Caco-2 (cell line): ENCODE results near the gene MOB3B. TPM values are rescaled to one million over a fixed set of nuclear protein-coding genes. Genes with fewer than 3 reads are reported as not detected.

Source experiments
- BruUV-seq: library from RNA; stranded (reverse); fragments of 400-500 nt; replicated peaks from 2 replicates; lab custom pipeline; 2021; lab: Mats Ljungman, UMichigan
- CTCF ChIA-PET: fragments of 300-600 bp; sonication (Branson Sonifier 250); formaldehyde crosslinking; loops from one replicate; lab custom pipeline; 2022; ENCODE audit warnings: antibody characterized with exemption; lab: Charles Lee
- POLR2A ChIA-PET: fragments of 300-600 bp; sonication (Branson Sonifier 250); formaldehyde crosslinking; loops from one replicate; lab custom pipeline; 2022; ENCODE audit warnings: antibody characterized with exemption; lab: Charles Lee
- DNase-seq, 2 experiments: peaks; one replicate each; pipeline versions ENCODE4 v3.0.0 to v3.0.0-alpha.2; 2020 to 2022
- H3K27me3 ChIP-seq: replicated peaks from 2 replicates; pipeline ENCODE4 v1.6.0; 2011; ENCODE audit warnings: low read length; ENCODE audit not compliant: control insufficient read depth, insufficient read depth
- H3K36me3 ChIP-seq: 2 replicates; pipeline ENCODE4 v1.5.1; 2011; ENCODE audit warnings: low read length; ENCODE audit not compliant: control insufficient read depth, insufficient read depth
- H3K4me1 ChIP-seq: fragments of 250-450 bp; sonication (Bioruptor Pico); 2 replicates; pipeline ENCODE4 v1.5.1; 2020; ENCODE audit warnings: mild to moderate bottlenecking
- H3K4me3 ChIP-seq: 2 replicates; pipeline ENCODE4 v1.5.1; 2011; ENCODE audit warnings: low read depth, mild to moderate bottlenecking, control low read depth, low read length
- H3K9me3 ChIP-seq: fragments of 250-450 bp; sonication (Bioruptor Pico); 2 replicates; pipeline ENCODE4 v1.5.1; 2020; ENCODE audit warnings: mild to moderate bottlenecking, moderate library complexity
- H3K27ac Mint-ChIP-seq: one replicate; pipeline ENCODE4 v1.8.0; 2022; ENCODE audit warnings: mixed read lengths; ENCODE audit not compliant: unreplicated experiment
- H3K27me3 Mint-ChIP-seq: one replicate; pipeline ENCODE4 v1.8.0; 2022; ENCODE audit warnings: mixed read lengths; ENCODE audit not compliant: insufficient read depth, unreplicated experiment
- H3K36me3 Mint-ChIP-seq: one replicate; pipeline ENCODE4 v1.8.0; 2022; ENCODE audit warnings: mild to moderate bottlenecking, mixed read lengths; ENCODE audit not compliant: insufficient read depth, unreplicated experiment
- H3K4me1 Mint-ChIP-seq: one replicate; pipeline ENCODE4 v1.8.0; 2022; ENCODE audit warnings: low read depth, mixed read lengths; ENCODE audit not compliant: unreplicated experiment
- H3K4me3 Mint-ChIP-seq: one replicate; pipeline ENCODE4 v1.8.0; 2022; ENCODE audit warnings: mild to moderate bottlenecking, moderate library complexity, mixed read lengths; ENCODE audit not compliant: unreplicated experiment
- H3K9me3 Mint-ChIP-seq: one replicate; pipeline ENCODE4 v1.8.0; 2022; ENCODE audit warnings: mixed read lengths; ENCODE audit not compliant: unreplicated experiment
- CTCF ChIP-seq, 2 experiments: fragments of 200-600 bp in 1 of 2; IDR thresholded peaks; 1 replicate in 1 of 2; 2 replicates in 1 of 2; pipeline versions ENCODE4 v1.5.1 to v1.8.0; 2011 to 2022; ENCODE audit warnings: antibody characterized with exemption in 1 of 2, control low read depth in 1 of 2, inconsistent platforms in 1 of 2, low read depth in 1 of 2, low read length in 1 of 2, mild to moderate bottlenecking in 1 of 2, moderate library complexity in 1 of 2; ENCODE audit not compliant: insufficient read depth in 1 of 2, severe bottlenecking in 1 of 2, unreplicated experiment in 1 of 2
- intact Hi-C: fragments of 100-400 bp; cut with micrococcal nuclease; formaldehyde crosslinking; loops from one replicate; pipeline ENCODE4 v1.10.0; 2022; ENCODE audit not compliant: unreplicated experiment
- total RNA-seq: library from RNA; stranded (reverse); gene quantifications from 2 replicates; pipeline ENCODE4 v1.2.3, GENCODE V29; 2022

Gene MOB3B
- total RNA-seq, 1 experiment from 2014 or later = 5.3 TPM

- no peaks in the 10 kb centered on the region for H3K9me3 ChIP-seq
- ChIA-PET CTCF (no interaction called here), POLR2A (interaction anchor here (0.5 kb wide), 1 partner anchor 33 kb away, joined by 3 read pairs; no protein-coding TSS in a partner anchor)
- no peaks in the 10 kb centered on the region for H3K27me3 Mint-ChIP-seq
- no peaks in the 10 kb centered on the region for H3K36me3 ChIP-seq
- no TSS peak for BruUV-seq
- H3K4me3 ChIP-seq = no peak overlapping the region
- peaks cover 8% of the 10 kb centered on the region for H3K9me3 Mint-ChIP-seq
- peaks cover 51% of the 10 kb centered on the region for H3K4me1 ChIP-seq
- H3K27ac Mint-ChIP-seq = peak overlapping the region; percentile 55
- intact Hi-C loops = loop anchor here (5.0 kb wide), 1 partner anchor 161 kb away; the partner anchor contains the start of gene MOB3B
- peaks cover 4% of the 10 kb centered on the region for H3K36me3 Mint-ChIP-seq
- TF ChIP-seq CTCF (IDR thresholded peaks at IDR 0.05; ENCODE audit: insufficient read depth in 1 of 2, low read depth in 1 of 2, low read length in 1 of 2, severe bottlenecking in 1 of 2, unreplicated experiment in 1 of 2) = no peak
- no peak for DNase-seq
- H3K27me3 ChIP-seq = no peaks in the 10 kb centered on the region
- no peak overlapping the region for H3K4me3 Mint-ChIP-seq
- H3K4me1 Mint-ChIP-seq = peaks cover 41% of the 10 kb centered on the region
These were observed 163.8 kb downstream of the MOB3B start for GRCh38 chr9:27365707-27366376.

GRCh38 chr9:27362447-27363210 lies 167.0 kb downstream of the MOB3B start:
- POLR2A ChIA-PET = no interaction called here
- Histone ChIP-seq H3K36me3 (no peaks in the 10 kb centered on the region), H3K27me3 (no peaks in the 10 kb centered on the region), H3K9me3 (no peaks in the 10 kb centered on the region), H3K4me3 (no peak overlapping the region), H3K4me1 (peaks cover 42% of the 10 kb centered on the region)
- TF ChIP-seq CTCF (IDR thresholded peaks at IDR 0.05; ENCODE audit: insufficient read depth in 1 of 2, low read depth in 1 of 2, low read length in 1 of 2, severe bottlenecking in 1 of 2, unreplicated experiment in 1 of 2) = no peak
- no TSS peak for BruUV-seq
- no peak overlapping the region for H3K4me3 Mint-ChIP-seq
- no peak for DNase-seq
- no peaks in the 10 kb centered on the region for H3K36me3 Mint-ChIP-seq
- CTCF ChIA-PET = no interaction called here
- H3K9me3 Mint-ChIP-seq = no peaks in the 10 kb centered on the region
- H3K27ac Mint-ChIP-seq = no peak overlapping the region
- no peaks in the 10 kb centered on the region for H3K27me3 Mint-ChIP-seq
- peaks cover 27% of the 10 kb centered on the region for H3K4me1 Mint-ChIP-seq
- intact Hi-C loops = no loop called here

- no peak for DNase-seq
- intact Hi-C loops = no loop called here
- POLR2A ChIA-PET = no interaction called here
- H3K9me3 ChIP-seq = no peaks in the 10 kb centered on the region
- CTCF ChIA-PET = interaction anchor here (0.5 kb wide), 1 partner anchor 35 kb away, joined by 3 read pairs; no protein-coding TSS in a partner anchor
- H3K4me1 ChIP-seq = peaks cover 39% of the 10 kb centered on the region
- H3K27me3 ChIP-seq = no peaks in the 10 kb centered on the region
- Mint-ChIP-seq H3K4me3 (no peak overlapping the region), H3K27me3 (no peaks in the 10 kb centered on the region), H3K27ac (peak overlapping the region; percentile 80), H3K4me1 (peaks cover 26% of the 10 kb centered on the region), H3K9me3 (no peaks in the 10 kb centered on the region), H3K36me3 (no peaks in the 10 kb centered on the region)
- TF ChIP-seq CTCF (IDR thresholded peaks at IDR 0.05; ENCODE audit: insufficient read depth in 1 of 2, low read depth in 1 of 2, low read length in 1 of 2, severe bottlenecking in 1 of 2, unreplicated experiment in 1 of 2) = no peak
- H3K4me3 ChIP-seq = no peak overlapping the region
- no TSS peak for BruUV-seq
- H3K36me3 ChIP-seq = no peaks in the 10 kb centered on the region
These were observed 168.1 kb downstream of the MOB3B start for GRCh38 chr9:27361492-27361891.
